Activated T-cell treated with anti-CD3 and anti-CD28 coated beads, Interleukin-2, amount 50 U/mL, for 4 hours (primary cell): ENCODE measurements around the gene TEKT1. TPM values are rescaled to one million over a fixed set of nuclear protein-coding genes. Genes with fewer than 3 reads are reported as not detected.
A peak's percentile ranks its signal among the peaks of the same experiment; 100 is the strongest.
"Not testable (repeated sequence)": the region's sequence is repeated elsewhere in the genome, so short reads cannot be mapped to it uniquely, and the experiment has no call there.

ENCODE experiments used
- ATAC-seq, 2 donors: fragments of 200-7000 bp; cut with Tn5 transposase; one replicate each; pipeline ENCODE4 v1.10.0; 2021
- DNase-seq: peaks from one replicate; pipeline ENCODE4 v3.0.0-alpha.2; 2020
- H3K27me3 Mint-ChIP-seq: one replicate; pipeline ENCODE4 v1.8.0; 2021; ENCODE audit warnings: low read depth, mixed read lengths
- H3K36me3 Mint-ChIP-seq: one replicate; pipeline ENCODE4 v1.8.0; 2022; ENCODE audit warnings: mixed read lengths; ENCODE audit not compliant: insufficient read depth
- H3K4me1 Mint-ChIP-seq: one replicate; pipeline ENCODE4 v1.8.0; 2021; ENCODE audit warnings: low read depth, mixed read lengths
- H3K4me3 Mint-ChIP-seq: one replicate; pipeline ENCODE4 v1.8.0; 2021; ENCODE audit warnings: mild to moderate bottlenecking, moderate library complexity, mixed read lengths
- H3K9me3 Mint-ChIP-seq: one replicate; pipeline ENCODE4 v1.8.0; 2021; ENCODE audit warnings: mixed read lengths
- total RNA-seq, 3 donors: library from RNA; stranded (reverse); gene quantifications; one replicate each; pipeline ENCODE4 v1.2.1, GENCODE V29; 2021

The TEKT1 gene
- total RNA-seq, result not detected

DNA sequence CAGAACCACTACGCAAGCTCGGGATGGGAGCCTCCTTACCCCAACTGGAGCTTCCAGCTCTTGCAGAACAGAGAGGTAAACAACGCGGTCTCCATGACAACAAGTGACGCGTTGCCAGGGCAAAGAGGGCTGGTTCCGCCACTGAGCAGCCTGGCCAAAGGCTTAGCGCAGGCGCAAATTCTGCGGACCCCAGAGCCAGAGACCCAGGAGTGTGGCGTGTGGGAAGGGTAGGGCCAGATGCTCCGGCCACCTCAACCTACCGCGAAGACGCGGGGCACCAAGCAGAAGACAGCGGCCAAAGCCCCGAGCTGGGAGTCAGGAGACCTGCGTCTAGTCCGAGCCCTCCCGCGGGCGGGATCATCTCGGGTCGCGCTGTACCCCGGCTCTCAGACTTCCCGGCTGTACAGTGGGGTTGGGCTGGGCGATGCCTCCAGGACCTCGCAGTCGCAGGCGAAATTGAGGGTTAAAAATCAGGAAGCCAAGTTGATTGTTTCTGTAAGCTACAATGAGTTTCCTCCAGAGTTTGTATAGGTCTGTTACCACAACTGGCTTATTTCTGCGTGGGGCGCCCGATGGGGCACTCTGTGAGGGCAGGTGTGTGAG is at the start of gene TEKT1:
Gene TEKT1, minus strand, starts transcription at position 69 of the 603 bp plus-strand sequence. CDS start 1,353 bp downstream, outside the sequence.
- peak; percentile 90 for ATAC-seq
- Mint-ChIP-seq H3K27me3 (peaks cover 61% of the 10 kb centered on the region), H3K4me3 (peak within 1 kb of the TSS; percentile 77), H3K36me3 (no peaks in the 10 kb centered on the region), H3K9me3 (no peaks in the 10 kb centered on the region), H3K4me1 (peaks cover 11% of the 10 kb centered on the region)
- DNase-seq, result peak; percentile 51

DNA sequence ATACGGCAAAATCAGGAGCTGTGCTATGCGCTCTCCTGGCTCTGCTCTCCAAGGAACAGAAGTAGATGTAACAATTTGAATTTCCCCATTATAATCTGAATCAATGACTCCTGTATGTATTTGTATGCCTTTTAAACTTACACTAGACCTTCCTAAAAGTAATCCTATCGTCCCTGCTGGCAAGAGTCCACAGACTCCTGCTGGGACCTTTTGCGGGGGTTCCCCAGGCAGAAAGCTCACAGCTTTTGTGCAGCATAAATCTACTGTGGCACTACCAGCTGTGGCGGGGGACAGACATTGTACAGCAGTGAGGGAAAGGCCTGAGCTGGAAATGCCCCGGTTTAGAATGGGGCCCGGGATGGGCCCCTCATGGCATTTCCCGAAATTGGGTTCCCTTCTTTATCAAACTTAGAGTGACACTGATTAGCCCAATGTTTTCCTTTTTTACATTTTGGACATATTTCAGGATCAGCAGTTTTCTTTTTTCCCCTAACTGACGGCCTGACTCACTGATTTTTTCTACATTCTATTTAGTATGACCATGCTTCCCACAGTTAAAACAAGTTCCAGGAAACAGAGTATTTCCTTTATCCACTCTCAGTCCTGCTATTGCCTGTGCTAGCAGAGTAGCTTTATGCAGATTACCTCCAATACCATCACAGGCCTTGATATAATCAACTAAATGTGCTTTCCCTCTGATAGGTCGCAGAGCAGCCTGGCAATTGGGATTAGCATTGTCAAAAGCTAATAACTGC is 47.9 kb upstream of the TEKT1 start:
- H3K27me3 Mint-ChIP-seq, H3K4me3 Mint-ChIP-seq, H3K4me1 Mint-ChIP-seq, ATAC-seq, H3K36me3 Mint-ChIP-seq, DNase-seq: not testable (repeated sequence)
- peaks cover 13% of the 10 kb centered on the region for H3K9me3 Mint-ChIP-seq

DNA sequence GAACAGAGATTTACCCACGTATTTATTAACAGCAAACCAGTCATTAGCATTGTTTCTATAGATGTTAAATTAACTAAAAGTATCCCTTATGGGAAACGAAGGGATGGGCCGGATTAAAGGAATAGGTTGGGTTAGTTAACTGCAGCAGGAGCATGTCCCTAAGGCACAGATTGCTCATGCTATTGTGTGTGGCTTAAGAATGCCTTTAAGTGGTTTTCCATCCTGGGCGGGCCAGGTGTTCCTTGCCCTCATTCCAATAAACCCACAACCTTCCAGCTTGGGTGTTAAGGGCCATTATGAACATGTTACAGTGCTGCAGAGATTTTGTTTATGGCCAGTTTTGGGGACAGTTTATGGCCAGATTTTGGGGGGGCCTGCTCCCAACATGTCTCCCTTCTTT is 43.7 kb upstream of the TEKT1 start:
- H3K4me3 Mint-ChIP-seq, H3K4me1 Mint-ChIP-seq, H3K27me3 Mint-ChIP-seq, H3K36me3 Mint-ChIP-seq, H3K9me3 Mint-ChIP-seq, ATAC-seq, DNase-seq: not testable (repeated sequence)

DNA sequence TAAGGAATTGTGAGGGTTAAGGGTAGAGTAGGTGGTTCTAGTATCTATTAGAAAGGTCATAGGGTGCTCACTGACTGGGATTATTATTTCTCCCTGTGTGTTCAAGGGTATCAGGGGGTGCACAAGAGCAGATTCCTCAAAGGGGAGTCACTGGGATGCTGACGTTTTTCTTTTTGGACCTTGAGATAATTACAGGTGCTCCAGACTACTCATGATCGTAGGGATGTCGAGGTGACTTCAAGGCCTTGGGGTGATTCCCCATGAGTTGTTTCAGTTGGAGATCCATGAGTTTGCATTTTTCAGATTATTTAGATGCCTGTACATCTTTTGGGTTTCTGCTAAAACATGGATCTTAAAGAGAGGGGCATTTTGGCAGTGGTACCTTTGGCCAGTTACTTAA is 41.4 kb upstream of the TEKT1 start:
- no peaks in the 10 kb centered on the region for H3K4me1 Mint-ChIP-seq
- no peak for DNase-seq
- no peak for ATAC-seq
- H3K9me3 Mint-ChIP-seq, result no peaks in the 10 kb centered on the region
- no peaks in the 10 kb centered on the region for H3K36me3 Mint-ChIP-seq
- H3K27me3 Mint-ChIP-seq, result peaks cover 8% of the 10 kb centered on the region
- no peak overlapping the region for H3K4me3 Mint-ChIP-seq

DNA sequence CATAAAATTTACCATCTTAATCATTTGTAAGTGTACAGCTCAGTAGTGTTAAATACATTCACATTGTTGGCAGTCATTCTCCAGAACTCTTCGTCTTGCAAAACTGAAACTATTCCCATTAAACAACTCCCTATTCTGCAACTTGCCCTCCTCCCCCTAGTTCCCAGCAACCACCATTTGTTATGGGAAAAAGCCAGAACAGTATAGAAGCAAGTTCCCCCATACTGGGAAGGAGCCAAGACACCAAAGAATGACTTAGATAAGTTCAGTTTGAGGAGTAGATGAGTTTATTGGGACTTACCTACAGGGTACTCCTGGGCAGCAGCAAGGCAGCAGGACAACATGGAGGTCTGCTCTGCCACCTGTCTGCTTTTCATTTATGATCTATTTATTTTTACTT is 39.3 kb upstream of the TEKT1 start:
- Mint-ChIP-seq H3K4me3 (no peak overlapping the region), H3K9me3 (no peaks in the 10 kb centered on the region), H3K36me3 (no peaks in the 10 kb centered on the region), H3K27me3 (peaks cover 8% of the 10 kb centered on the region), H3K4me1 (no peaks in the 10 kb centered on the region)
- no peak for ATAC-seq
- no peak for DNase-seq

DNA sequence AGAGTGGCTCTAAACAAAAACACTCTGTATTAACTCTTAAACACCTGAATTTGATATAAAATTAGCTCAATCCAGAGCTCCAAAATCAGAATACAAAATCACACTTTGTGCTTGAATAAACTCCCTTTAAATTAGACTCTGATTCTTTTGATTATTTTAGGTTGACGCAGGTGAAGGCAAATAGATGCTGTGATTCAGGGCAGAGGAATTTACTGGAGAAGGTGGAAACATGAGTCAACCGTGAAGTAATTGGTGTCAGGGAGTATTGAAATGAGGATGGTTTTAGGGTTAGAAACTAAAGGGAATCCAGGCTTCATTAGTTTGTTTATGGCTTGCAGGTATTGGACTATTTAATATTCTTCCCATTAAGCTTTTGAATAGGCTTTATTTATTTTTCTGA is 37.1 kb upstream of the TEKT1 start:
- Mint-ChIP-seq H3K36me3 (no peaks in the 10 kb centered on the region), H3K4me3 (no peak overlapping the region), H3K4me1 (no peaks in the 10 kb centered on the region), H3K27me3 (peaks cover 14% of the 10 kb centered on the region), H3K9me3 (no peaks in the 10 kb centered on the region)
- ATAC-seq, result no peak
- no peak for DNase-seq

DNA sequence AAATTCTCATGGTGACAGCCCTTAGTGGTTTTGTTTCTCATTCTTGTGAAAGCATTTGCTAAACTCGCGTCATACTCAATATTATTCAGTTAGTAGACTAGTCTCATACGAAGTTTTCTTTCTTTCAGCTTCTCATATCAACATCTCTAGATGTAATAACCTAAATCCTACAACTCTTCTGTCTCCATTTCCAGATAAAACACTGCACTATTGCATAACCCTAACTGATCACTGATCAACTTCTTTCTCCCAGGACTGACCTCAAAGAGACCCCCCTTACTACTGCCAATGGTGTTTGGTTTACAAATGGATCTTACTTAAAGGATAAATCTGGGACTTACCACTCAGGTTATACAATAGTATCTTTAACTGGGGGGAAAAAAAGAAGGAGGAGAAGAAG is 36.3 kb upstream of the TEKT1 start:
- Mint-ChIP-seq H3K4me1 (peaks cover under 1% of the 10 kb centered on the region), H3K36me3 (no peaks in the 10 kb centered on the region), H3K9me3 (no peaks in the 10 kb centered on the region), H3K4me3 (no peak overlapping the region), H3K27me3 (peaks cover 20% of the 10 kb centered on the region)
- no peak for DNase-seq
- no peak for ATAC-seq

DNA sequence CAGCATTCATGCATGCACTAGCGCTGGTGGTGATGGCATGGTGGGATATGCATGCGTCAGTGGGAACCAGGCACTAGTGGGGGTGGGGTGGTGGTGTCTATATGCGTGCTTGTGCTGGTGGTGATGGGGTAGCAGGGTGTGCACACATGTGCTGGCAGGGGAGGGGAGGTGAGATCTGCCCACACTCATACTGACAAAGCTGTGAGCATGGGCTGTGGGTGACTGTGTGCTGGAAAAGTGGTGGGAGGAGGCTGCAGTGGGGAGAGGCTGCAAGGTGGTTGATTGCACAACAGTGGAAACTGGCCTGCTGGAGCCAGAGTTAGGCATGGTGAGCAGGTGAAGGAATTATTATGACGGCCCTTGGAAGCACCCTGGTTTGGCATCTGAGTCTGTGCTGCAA is 31.3 kb upstream of the TEKT1 start:
- Mint-ChIP-seq H3K4me1 (peaks cover 8% of the 10 kb centered on the region), H3K9me3 (no peaks in the 10 kb centered on the region), H3K36me3 (no peaks in the 10 kb centered on the region), H3K4me3 (no peak overlapping the region), H3K27me3 (peaks cover 18% of the 10 kb centered on the region)
- ATAC-seq (peak in 1 of 2 donors; percentile 28), DNase-seq (no peak)

DNA sequence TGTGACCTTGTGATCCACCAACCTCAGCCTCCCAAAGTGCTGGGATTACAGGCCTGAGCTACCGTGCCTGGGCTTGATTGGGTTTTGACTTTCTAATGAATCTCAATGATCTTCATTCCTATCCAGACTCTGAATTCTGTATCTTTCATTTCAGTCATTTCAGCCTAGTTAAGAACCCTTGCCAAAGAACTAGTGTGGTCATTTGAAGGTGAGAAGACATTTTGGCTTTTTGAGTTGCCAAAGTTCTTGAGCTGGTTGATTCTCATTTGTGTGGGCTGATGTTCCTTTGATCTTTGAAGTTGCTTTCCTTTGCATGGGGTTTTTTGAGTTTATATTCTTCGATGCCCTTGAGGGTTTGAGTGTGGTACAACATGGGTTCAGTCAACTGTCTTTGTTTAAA is 30.6 kb upstream of the TEKT1 start:
- no peak for DNase-seq
- ATAC-seq, result no peak
- Mint-ChIP-seq H3K9me3 (no peaks in the 10 kb centered on the region), H3K27me3 (peaks cover 18% of the 10 kb centered on the region), H3K4me1 (peaks cover 8% of the 10 kb centered on the region), H3K4me3 (no peak overlapping the region), H3K36me3 (no peaks in the 10 kb centered on the region)

DNA sequence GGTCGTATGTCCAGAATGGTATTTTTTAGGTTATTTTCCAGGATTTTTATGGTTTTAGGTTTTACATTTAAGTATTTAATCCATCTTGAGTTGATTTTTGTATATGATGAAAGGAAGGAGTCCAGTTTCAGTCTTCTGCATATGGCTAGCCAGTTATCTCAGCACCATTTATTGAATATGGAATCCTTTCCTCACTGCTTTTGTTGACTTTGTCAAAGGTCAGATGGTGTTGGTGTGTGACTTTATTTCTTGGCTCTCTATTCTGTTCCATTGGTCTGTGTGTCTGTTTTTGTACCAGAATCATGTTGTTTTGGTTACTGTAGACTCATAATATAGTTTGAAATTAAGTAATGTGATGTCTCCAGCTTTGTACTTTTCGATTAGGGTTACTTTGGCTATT is 26.4 kb upstream of the TEKT1 start:
- ATAC-seq (no peak), DNase-seq (no peak)
- H3K9me3 Mint-ChIP-seq, result no peaks in the 10 kb centered on the region
- peaks cover 16% of the 10 kb centered on the region for H3K4me1 Mint-ChIP-seq
- H3K27me3 Mint-ChIP-seq, result peaks cover 13% of the 10 kb centered on the region
- H3K4me3 Mint-ChIP-seq, result no peak overlapping the region
- no peaks in the 10 kb centered on the region for H3K36me3 Mint-ChIP-seq

DNA sequence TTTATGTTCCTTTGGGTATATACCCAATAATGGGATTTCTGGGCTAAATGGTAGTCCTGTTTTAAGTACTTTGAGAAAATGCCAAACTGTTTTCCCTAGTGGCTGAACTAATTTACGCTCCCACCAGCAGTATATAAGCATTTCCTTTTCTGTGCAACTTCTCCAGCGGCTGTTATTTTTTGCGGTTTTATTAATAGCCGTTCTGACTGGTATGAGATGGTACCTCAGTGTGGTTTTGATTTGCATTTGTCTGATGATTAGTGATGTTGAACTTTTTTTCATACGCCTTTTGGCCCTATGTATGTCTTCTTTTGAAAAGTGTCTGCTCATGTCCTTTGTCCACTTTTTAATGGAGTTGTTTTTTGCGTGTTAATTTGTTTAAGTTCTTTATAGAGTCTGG is 25.8 kb upstream of the TEKT1 start:
- Mint-ChIP-seq H3K4me3 (no peak overlapping the region), H3K27me3 (peaks cover 9% of the 10 kb centered on the region), H3K4me1 (peaks cover 11% of the 10 kb centered on the region), H3K9me3 (no peaks in the 10 kb centered on the region), H3K36me3 (no peaks in the 10 kb centered on the region)
- ATAC-seq (no peak), DNase-seq (no peak)

DNA sequence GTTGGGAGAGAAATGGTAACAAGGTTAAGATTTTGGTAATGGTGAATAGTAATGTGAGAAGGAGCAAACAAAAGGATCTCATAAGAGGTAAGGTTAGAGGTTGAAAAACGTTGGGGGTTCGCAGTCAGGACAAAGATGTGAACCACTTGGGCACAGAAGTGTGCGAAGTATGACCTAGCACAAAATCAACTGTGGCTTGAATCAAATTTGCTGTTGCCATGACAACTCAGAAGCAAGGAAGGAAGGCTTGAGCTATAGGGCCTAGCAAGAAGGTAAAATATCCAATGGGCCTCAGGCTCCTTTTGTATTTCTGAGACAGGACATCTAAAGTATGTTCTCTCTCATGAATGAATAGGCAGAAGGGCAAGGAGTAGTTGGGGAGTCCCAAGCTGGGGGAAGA is 24.5 kb upstream of the TEKT1 start:
- Mint-ChIP-seq H3K27me3 (peaks cover 9% of the 10 kb centered on the region), H3K9me3 (no peaks in the 10 kb centered on the region), H3K36me3 (no peaks in the 10 kb centered on the region), H3K4me3 (no peak overlapping the region), H3K4me1 (peaks cover 8% of the 10 kb centered on the region)
- ATAC-seq (no peak), DNase-seq (no peak)

DNA sequence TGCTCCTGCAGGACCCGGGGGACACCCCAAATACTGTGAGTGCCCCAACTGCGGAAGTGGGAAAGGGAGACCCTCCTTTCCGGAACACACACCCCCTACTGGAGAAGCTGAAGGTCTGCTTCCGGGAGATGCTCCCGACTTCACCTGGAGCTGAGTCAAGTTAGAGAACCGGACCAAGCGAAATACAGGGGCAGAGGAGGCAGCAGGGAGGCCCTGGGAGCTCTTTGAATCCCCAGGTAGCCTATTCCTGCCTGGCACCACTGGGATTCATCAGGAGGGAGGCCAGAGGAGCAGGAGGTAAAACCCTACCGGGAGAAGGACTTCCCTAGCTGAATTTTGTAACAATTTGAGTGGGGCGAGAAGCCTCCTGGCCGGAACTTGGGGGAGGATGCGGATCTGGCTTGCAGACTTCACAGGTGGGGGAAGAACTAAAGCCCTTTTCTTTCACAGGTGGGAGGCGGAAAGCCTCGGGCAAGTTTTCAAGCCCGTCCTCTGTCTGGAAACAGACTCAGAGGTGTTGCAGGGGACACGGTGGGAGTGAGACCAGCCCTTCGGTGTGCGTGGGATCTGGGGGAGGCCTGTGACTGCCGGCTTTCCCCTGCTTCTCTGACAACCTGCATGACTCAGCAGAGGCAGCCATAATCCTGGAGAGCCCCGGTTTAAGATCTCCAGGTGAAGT is 22.4 kb upstream of the TEKT1 start:
- H3K4me3 Mint-ChIP-seq, result peak overlapping the region; percentile 70
- H3K27me3 Mint-ChIP-seq, result peaks cover 13% of the 10 kb centered on the region
- H3K4me1 Mint-ChIP-seq, result peaks cover 8% of the 10 kb centered on the region
- ATAC-seq (peak; percentile 51 to 61), DNase-seq (peak; percentile 25)
- H3K9me3 Mint-ChIP-seq, result no peaks in the 10 kb centered on the region
- no peaks in the 10 kb centered on the region for H3K36me3 Mint-ChIP-seq

DNA sequence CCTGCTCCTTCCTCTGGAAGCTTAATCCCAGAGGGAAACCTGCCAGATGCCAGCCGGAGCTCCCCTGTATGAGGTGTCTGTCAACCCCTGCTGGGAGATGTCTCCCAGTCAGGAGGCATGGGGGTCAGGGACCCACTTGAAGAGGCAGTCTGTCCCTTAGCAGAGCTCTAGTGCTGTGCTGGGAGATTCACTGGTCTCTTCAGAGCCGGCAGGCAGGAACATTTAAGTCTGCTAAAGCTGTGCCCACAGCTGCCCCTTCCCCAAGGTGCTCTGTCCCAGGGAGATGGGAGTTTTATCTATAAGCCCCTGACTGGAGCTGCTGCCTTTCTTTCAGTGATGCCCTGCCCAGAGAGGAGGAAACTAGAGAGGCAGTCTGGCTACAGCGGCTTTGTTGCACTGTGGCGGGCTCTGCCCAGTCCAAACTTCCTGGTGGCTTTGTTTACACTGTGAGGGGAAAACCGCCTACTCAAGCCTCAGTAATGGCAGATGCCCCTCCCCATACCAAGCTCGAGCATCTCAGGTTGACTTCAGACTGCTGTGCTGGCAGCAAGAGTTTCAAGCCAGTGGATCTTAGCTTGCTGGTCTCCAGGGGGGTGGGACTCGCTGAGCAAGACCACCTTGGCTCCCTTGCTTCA is 17.1 kb upstream of the TEKT1 start:
- ATAC-seq, H3K4me3 Mint-ChIP-seq, DNase-seq, H3K36me3 Mint-ChIP-seq, H3K9me3 Mint-ChIP-seq, H3K4me1 Mint-ChIP-seq: not testable (repeated sequence)
- H3K27me3 Mint-ChIP-seq, result peaks cover 31% of the 10 kb centered on the region
